ENCODE data around the gene PCBP3. TPM values are rescaled to one million over a fixed set of nuclear protein-coding genes. Genes with fewer than 3 reads are reported as not detected.
A peak's percentile ranks its signal among the peaks of the same experiment; 100 is the strongest.
"Not testable (repeated sequence)": the region's sequence is repeated elsewhere in the genome, so short reads cannot be mapped to it uniquely, and the experiment has no call there.

PCBP3 gene
- total RNA-seq, 1 experiment from 2014 or later, result 0.23 TPM

DNA sequence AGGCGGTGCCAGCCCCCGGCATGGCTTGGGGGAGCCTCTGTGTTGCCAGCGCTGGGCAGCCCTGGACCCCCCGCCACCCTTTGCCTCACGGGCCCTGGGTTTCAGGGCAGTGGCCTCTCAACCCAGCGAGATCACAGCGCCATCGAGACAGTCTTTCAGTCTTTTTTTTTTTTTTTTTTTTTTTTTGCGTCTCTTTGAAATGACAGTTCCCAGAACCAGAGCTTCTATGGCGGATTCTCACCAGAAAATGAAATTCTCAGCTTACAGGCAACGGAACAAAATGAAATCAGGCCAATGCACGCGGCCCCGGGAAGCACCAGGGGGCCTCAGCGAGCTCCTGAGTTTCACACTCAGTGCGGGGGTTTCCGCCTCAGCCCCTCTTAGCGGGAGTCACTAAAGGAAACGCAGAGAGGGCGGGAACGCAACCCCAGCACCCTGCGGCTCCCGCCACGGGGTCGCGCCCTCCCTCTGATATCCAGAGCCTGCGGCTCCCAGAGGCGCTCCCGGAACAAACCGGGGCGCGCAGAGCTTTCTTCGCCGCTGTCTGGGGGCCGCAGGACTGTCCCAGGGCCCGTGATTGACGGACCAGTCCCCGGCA, 330.0 kb downstream of the PCBP3 start:
- H3K4me3 ChIP-seq, result peak overlapping the region; percentile 31
- H3K9me3 ChIP-seq, result no peaks in the 10 kb centered on the region
- peak; percentile 93 for DNase-seq
- no peaks in the 10 kb centered on the region for H3K27me3 ChIP-seq
- H3K36me3 ChIP-seq, result no peaks in the 10 kb centered on the region

DNA sequence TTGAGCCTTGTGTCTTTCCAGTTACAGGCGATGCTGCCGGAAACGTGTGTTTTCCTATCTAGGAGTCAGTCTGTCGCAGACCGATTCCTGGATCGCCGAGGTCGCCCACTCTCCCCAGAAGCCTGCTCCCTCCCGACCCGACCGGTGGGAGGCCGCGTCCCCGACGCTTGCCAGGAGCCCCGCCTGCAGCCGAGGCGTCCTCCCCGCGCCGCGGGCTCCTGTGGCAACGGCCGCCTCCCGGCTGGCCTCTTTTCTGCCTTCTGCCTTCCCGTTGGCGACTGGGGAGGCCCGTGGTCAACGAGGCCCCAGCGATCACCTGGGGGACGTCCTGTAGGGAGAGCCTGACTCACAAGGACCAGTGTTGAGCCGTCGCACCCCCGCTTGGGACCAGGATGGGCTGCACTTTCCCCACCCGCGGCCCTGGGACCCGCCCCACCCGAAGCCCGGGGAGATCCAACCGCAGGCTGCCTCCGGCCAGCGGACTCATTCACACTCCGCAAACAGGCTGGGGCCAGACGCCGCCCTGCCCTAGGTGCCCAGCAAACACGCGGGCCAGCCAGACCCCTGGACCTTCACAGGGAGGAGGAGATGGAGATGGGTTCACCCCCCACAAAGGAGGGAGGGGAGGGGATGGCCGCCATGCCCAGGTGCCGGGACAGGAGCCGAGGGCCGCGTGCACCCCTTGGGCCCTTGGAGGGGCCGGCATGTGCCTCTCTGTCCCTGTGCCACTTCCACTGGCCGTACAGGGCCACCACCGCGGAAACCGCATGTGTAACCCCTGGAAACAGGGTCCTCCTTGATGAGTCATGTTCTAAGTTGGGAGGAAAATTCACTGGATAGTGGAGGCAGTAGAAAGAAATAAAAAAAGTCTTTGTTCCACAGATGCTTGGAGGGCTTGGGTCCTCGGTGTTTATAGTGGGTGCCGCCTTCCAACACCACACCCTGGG, 330.8 kb downstream of the PCBP3 start:
- Histone ChIP-seq H3K4me3 (peak overlapping the region; percentile 31), H3K9me3 (no peaks in the 10 kb centered on the region), H3K27me3 (no peaks in the 10 kb centered on the region), H3K36me3 (no peaks in the 10 kb centered on the region)
- DNase-seq, result peak; percentile 83

- Histone ChIP-seq H3K4me3 (no peak overlapping the region; the same call in 1 of the 2 replicates), H3K36me3 (no peaks in the 10 kb centered on the region), H3K9me3 (no peaks in the 10 kb centered on the region), H3K27me3 (no peaks in the 10 kb centered on the region)
- DNase-seq, result no peak
Measured at GRCh38 chr21:45975020-45975666, 331.6 kb downstream of the PCBP3 start.

GRCh38 chr21:45975667-45976409, 332.3 kb downstream of the PCBP3 start:
- H3K4me3 ChIP-seq, H3K27me3 ChIP-seq, H3K9me3 ChIP-seq, H3K36me3 ChIP-seq, DNase-seq: not testable (repeated sequence)

GRCh38 chr21:45976701-45977311, 333.3 kb downstream of the PCBP3 start:
- H3K27me3 ChIP-seq, result no peaks in the 10 kb centered on the region
- no peaks in the 10 kb centered on the region for H3K9me3 ChIP-seq
- peaks cover 2% of the 10 kb centered on the region for H3K36me3 ChIP-seq
- H3K4me3 ChIP-seq, result no peak overlapping the region
- DNase-seq, result no peak

- Histone ChIP-seq H3K9me3 (no peaks in the 10 kb centered on the region), H3K36me3 (peaks cover 8% of the 10 kb centered on the region), H3K4me3 (no peak overlapping the region), H3K27me3 (no peaks in the 10 kb centered on the region)
- DNase-seq, result no peak
Measured at GRCh38 chr21:45977396-45977795, 333.9 kb downstream of the PCBP3 start.

GRCh38 chr21:45979141-45979631, 335.7 kb downstream of the PCBP3 start:
- Histone ChIP-seq H3K36me3 (peaks cover 24% of the 10 kb centered on the region), H3K9me3 (no peaks in the 10 kb centered on the region), H3K27me3 (no peaks in the 10 kb centered on the region), H3K4me3 (no peak overlapping the region)
- DNase-seq, result no peak

DNA sequence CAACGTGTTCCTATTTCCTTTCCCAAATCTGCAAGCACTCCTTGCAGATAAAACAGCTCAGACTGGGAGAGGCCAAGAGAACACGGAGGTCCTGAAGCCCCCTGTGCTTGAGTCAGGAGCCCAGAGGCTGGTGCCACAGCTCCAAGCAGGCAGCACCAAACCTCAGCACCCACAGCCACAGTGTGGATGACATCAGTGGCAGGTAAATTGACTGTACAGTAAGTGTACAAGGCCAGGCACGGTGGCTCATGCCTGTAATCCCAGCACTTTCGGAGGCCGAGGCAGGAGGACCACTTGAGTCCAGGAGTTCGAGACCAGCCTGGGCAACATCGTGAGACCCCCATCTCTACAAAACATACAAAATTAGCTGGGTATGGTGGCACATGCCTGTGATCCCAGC, 336.1 kb downstream of the PCBP3 start:
- Histone ChIP-seq H3K4me3 (no peak overlapping the region), H3K27me3 (no peaks in the 10 kb centered on the region), H3K9me3 (0 out of 2 replicates have a peak, but pooled peaks cover 2% of the 10 kb centered on the region), H3K36me3 (peaks cover 28% of the 10 kb centered on the region)
- DNase-seq, result no peak

DNA sequence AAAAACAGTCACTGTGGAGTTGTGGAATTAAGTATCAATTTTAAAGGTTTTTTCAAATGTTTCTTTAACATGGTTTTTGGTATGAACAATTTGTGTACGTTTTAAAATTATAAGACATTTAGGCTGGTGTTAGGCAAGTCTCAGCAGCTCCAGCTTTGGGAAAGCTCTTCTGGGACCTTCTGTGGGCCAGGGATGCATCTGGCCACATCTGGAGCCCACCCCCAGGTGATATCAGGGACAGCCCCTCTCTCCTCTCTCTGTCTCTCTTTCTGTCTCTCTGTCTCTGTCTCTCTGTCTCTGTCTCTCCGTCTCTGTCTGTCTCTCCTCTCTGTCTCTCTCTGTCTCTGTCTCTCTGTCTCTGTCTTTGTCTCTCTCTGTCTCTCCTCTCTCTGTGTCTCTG, 336.7 kb downstream of the PCBP3 start:
- Histone ChIP-seq H3K4me3 (no peak overlapping the region), H3K27me3 (no peaks in the 10 kb centered on the region), H3K9me3 (0 out of 2 replicates have a peak, but pooled peaks cover 2% of the 10 kb centered on the region), H3K36me3 (peaks cover 35% of the 10 kb centered on the region)
- no peak for DNase-seq

DNA sequence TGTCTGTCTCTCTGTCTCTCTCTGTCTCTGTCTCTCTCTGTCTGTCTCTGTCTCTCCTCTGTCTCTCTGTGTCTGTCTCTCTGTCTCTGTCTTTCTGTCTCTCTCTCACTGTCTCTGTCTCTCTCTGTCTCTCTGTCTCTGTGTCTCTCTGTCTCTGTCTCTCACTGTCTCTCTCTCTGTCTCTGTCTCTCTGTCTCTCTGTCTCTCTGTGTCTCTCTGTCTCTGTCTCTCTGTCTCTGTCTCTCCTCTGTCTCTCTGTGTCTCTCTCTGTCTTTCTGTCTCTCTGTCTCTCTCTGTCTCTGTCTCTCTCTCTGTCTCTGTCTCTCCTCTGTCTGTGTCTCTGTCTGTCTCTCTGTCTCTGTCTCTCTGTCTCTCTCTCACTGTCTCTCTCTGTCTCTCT, 337.2 kb downstream of the PCBP3 start:
- Histone ChIP-seq H3K36me3 (peaks cover 39% of the 10 kb centered on the region), H3K9me3 (0 out of 2 replicates have a peak, but pooled peaks cover 2% of the 10 kb centered on the region), H3K27me3 (no peaks in the 10 kb centered on the region), H3K4me3 (peak overlapping the region; percentile 43)
- DNase-seq, result no peak

GRCh38 chr21:45981151-45982091, 337.9 kb downstream of the PCBP3 start, which contains the start of gene COL6A1:
TSS of gene COL6A1 (plus strand) at chr21:45981770. CDS start at chr21:45981851, 81 bp downstream.
- peak within 1 kb of the TSS; percentile 96 for H3K4me3 ChIP-seq
- 0 out of 2 replicates have a peak, but pooled peaks cover 2% of the 10 kb centered on the region for H3K9me3 ChIP-seq
- peaks cover 46% of the 10 kb centered on the region for H3K36me3 ChIP-seq
- DNase-seq, result peak; percentile 90
- H3K27me3 ChIP-seq, result no peaks in the 10 kb centered on the region

DNA sequence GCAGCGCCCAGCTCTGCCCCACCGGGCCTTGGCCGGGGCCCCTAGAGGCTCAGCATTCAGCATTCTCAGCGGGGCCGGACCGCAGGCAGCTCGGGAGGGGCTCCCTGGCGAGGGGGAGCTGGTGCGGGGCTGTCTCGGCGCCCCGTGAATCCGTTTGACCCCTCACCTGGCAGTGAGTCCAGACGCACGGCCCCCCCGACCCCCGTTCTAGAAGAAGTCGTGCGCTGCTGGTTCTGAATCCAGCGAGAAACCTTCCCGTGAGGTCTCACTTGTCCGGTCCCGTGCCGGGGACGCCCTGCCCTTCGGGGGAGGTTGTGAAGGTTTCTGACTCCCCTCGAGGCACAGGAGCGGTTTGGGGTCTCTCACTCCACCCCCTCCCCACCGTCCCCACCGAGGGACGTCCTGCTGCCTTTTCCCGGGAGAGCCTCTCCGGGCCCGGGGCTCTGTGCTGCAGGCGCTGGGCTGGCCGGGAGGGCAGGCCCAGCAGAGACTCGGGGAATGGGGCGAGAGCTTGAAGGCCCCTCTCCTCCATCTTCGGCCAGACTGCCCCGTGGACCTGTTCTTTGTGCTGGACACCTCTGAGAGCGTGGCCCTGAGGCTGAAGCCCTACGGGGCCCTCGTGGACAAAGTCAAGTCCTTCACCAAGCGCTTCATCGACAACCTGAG, 338.7 kb downstream of the PCBP3 start:
- peaks cover 54% of the 10 kb centered on the region for H3K36me3 ChIP-seq
- DNase-seq, result no peak
- H3K9me3 ChIP-seq, result 0 out of 2 replicates have a peak, but pooled peaks cover 2% of the 10 kb centered on the region
- no peaks in the 10 kb centered on the region for H3K27me3 ChIP-seq
- peak overlapping the region; percentile 96 for H3K4me3 ChIP-seq

- H3K27me3 ChIP-seq, result no peaks in the 10 kb centered on the region
- H3K36me3 ChIP-seq, result peaks cover 57% of the 10 kb centered on the region
- DNase-seq, result no peak
- H3K4me3 ChIP-seq, result peak overlapping the region; percentile 96
- 0 out of 2 replicates have a peak, but pooled peaks cover 2% of the 10 kb centered on the region for H3K9me3 ChIP-seq
Measured at GRCh38 chr21:45982758-45983648, 339.5 kb downstream of the PCBP3 start.

DNA sequence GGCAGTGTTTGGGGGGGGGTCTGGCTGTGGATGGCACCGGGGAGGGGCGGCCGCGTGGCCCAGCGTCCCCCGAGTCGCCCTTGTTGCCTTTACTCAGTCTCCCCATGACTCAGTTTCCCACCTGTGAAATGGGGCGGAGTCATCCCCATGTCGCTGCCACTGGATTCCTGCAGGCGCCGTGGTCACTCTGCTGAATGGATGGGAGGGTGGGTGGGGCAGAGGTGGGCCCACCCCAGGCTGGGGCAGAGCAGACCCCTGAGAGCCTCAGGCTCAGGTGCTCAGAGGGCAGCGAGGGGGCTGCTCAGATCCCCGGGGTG, 340.1 kb downstream of the PCBP3 start:
- 0 out of 2 replicates have a peak, but pooled peaks cover 2% of the 10 kb centered on the region for H3K9me3 ChIP-seq
- peak overlapping the region; percentile 96 for H3K4me3 ChIP-seq
- H3K27me3 ChIP-seq, result no peaks in the 10 kb centered on the region
- peaks cover 59% of the 10 kb centered on the region for H3K36me3 ChIP-seq
- DNase-seq, result no peak
